Measurements from ENCODE around the gene CASKIN1. TPM values are rescaled to one million over a fixed set of nuclear protein-coding genes. Genes with fewer than 3 reads are reported as not detected.
"Not testable (repeated sequence)": the region's sequence is repeated elsewhere in the genome, so short reads cannot be mapped to it uniquely, and the experiment has no call there.

CASKIN1 gene
- total RNA-seq, 1 experiment from 2014 or later: not detected

DNA sequence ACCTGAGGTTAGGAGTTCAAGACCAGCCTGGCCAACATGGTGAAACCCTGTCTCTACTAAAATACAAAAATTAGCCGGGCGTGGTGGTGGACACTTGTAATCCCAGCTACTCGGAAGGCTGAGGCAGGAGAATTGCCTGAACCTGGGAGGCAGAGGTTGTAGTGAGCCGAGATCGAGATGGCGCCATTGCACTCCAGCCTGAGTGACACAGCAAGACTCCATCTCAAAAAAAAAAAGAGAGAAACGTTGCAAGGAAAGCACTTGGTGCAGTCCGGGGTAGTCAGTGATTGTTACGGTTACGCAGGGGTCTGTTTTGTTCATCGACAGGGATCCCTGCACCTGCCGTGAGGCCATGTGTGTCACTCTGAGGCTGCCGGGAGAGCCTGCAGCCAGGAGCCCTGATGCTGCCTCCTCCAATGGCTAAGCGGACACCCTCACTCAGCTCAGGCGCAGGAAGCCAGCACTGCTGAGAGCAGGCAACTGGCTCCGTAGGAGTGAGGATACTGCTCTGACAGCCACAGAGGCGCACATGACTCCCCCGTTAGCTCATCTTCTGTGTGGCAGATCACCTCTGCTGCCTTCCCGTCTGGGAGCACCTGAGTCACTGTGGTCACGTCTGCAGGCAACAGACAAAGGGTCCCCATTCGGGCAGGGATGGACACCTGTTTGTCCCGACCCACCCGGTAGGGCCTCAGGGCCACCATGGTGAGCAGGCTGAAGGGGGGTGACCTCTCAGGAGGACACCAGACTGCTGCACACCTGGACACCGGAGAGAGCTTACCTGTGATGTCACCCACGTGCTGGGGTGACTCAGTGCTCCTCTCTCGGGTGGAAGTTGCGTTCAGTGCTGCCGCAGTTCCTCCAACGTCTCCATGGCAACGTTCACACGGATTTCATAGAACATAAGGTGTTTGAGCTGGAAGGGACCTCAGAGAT is 53.2 kb downstream of the CASKIN1 start:
- peak; percentile 16 for DNase-seq (ENCODE audit: low read depth)

DNA sequence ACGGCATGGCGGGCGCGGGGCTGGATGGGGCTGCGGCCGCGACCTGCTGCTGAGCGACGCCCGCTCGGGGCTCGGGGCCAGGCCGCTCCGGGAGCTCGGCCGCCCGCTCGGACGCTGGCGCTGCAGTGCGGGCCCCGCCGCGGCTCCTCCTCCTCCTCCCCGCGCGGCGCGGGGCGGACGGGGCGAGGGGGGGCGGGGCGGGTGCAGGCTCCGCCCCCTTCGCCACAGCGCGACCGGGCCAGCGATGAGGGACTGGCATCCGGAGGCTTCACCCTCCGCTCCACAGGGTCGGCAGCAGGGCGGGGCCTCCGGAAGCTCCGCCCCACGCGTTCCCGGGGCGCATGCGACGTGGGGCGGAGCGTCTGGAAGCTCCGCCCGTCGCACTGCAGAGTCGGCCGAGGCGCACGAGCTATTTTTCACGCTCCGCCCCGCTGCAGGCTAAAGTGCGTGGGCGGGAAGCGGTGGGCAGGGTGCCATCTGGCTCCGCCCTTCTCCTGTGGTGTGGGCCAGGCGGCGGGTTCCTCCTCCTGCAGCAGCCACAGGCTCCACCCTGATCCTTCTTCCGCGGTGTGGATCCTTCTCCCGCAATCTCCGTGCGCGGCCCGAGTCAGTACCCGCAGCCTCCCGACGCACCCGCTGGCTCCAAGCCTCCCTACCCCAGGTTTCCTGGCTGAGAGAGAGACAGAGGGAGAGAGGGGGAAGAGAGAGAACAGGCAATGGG is 60.5 kb downstream of the CASKIN1 start, which contains the start of gene PKD1:
Gene PKD1, minus strand, starts transcription at position 129 of the 721 bp plus-strand sequence. CDS start 209 bp downstream, outside the sequence.
- DNase-seq (ENCODE audit: low read depth): peak; percentile 83

DNA sequence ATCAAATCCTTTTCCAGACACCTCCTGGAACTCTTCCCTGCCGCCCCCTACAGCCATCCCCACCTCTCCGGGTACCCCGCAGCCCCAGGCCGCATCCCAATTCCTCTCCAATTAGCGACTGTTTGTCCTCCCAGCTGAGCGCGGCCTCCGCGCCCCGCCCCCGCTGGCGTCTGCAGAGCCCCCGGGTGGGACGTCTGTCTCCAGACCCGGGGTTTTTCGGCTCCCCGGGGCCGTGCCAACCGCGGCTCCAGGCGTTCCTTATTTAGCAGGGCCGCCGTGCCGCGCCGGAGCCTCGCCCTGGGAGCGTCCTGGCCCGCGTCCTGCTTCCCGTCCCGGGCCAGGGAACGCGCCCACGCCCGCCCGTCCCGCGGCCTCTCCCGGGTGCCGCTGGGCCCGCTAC is 61.3 kb downstream of the CASKIN1 start:
- not testable (repeated sequence) for DNase-seq (ENCODE audit: low read depth)

DNA sequence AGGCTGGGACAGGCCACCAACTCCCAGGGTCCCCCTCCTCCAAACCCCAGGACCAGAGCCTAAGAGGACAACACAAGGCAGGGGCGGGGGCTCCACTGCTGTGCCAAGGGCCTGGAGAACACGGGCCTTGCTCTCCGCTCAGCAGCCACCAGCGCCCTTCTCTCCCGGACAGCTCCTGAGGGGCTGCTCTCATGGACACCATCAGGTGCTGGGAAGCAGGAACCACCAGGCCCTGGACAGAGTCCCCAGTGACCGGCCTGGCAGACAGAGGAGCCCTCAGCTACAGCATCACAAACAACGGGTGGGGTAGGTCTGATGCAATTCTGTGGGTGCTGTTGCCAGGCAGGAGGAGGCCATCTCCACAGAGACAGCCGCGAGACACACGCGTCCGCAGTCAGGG is 62.6 kb downstream of the CASKIN1 start:
- not testable (repeated sequence) for DNase-seq (ENCODE audit: low read depth)

DNA sequence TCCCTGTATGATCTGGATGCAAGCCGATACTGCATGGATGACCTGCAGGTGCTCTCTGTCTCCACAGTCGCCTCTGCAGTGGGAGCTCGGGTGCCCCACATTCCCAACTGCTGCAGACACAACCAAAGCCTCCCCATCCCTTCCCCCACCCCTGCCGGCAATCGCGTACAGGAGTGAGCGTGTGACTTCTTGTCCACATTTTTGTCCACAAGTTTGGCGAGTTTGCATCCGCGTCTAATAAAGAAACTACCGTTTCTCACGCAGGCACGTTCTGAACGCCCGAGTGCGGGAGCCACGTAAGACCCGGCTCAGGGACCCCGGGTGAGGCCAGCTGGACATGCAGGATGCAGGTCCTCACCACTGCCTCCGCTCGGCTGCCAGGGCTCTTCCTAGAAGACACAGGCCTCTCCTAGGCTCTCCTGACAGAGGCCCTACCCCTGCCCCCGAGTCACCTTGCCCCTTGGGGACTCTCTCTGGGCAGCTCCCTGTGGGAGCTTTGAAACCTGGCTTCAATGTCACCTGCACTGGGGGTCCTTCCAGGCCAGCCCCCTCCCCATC is 66.4 kb downstream of the CASKIN1 start:
- peak; percentile 56 for DNase-seq (ENCODE audit: low read depth)

DNA sequence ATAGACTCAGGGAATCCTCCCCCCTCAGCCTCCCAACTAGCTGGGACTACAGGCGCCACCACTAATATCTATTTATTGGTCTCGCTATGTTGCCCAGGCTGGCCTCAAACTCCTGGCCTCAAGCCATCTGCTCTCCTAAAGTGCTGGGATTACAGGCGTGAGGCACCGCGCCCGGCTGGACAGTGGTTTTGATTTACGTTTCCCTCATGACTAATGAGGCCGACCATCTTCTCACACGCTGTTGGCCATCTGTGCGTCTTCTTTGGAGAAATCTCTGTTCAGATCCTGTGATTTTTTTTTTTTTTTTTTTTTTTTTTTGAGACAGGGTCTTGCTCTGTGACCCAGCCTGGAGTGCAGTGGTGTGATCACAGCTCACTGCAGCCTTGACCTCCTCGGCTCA is 67.2 kb downstream of the CASKIN1 start:
- DNase-seq (ENCODE audit: low read depth): peak; percentile 87

DNA sequence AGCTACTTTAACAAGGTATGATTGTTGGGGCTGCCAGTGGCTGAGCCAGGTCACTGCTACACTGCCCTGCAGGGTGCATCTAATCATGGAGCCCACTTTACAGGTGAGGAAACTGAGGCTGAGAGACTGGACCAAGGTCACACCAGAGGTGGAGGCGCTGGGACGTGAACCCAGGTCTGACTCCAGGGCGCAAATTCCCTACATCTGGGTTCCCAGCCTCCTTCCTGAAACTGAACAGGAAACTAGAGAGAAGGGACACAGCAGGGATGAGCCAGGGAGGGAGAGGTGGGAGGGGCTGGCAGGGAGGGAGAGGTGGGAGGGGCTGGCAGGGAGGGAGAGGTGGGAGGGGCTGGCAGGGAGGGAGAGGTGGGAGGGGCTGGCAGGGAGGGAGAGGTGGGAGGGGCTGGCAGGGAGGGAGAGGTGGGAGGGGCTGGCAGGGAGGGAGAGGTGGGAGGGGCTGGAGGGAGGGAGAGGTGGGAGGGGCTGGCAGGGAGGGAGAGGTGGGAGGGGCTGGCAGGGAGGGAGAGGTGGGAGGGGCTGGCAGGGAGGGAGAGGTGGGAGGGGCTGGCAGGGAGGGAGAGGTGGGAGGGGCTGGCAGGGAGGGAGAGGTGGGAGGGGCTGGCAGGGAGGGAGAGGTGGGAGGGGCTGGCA is 68.7 kb downstream of the CASKIN1 start:
- DNase-seq (ENCODE audit: low read depth): peak; percentile 65

Other genes with a start within 250 kb of the CASKIN1 start
- gene RPL3L, start 241.9 kb downstream of the CASKIN1 start, total RNA-seq (2014; rRNA removed; shearing (Covaris generic)): not detected in 2 replicates
- gene NDUFB10, start 237.1 kb downstream of the CASKIN1 start, total RNA-seq (2014; rRNA removed; shearing (Covaris generic)): 209 and 290 TPM in 2 replicates
- 1,519 and 1,683 TPM in 2 replicates for gene RPS2, start 231.8 kb downstream of the CASKIN1 start, total RNA-seq (2014; rRNA removed; shearing (Covaris generic))
- gene RNF151, start 229.7 kb downstream of the CASKIN1 start, total RNA-seq (2014; rRNA removed; shearing (Covaris generic)): not detected in 2 replicates
- gene TBL3, start 224.6 kb downstream of the CASKIN1 start, total RNA-seq (2014; rRNA removed; shearing (Covaris generic)): 28.8 and 40.4 TPM in 2 replicates
- gene NOXO1, start 215.1 kb downstream of the CASKIN1 start, total RNA-seq (2014; rRNA removed; shearing (Covaris generic)): not detected in 2 replicates
- gene GFER, start 212.4 kb downstream of the CASKIN1 start, total RNA-seq (2014; rRNA removed; shearing (Covaris generic)): 6.7 and 16.5 TPM in 2 replicates
- gene SYNGR3, start 206.6 kb downstream of the CASKIN1 start, total RNA-seq (2014; rRNA removed; shearing (Covaris generic)): 5.5 and 6.6 TPM in 2 replicates
- 9.7 and 13.6 TPM in 2 replicates for gene ZNF598, start 186.8 kb downstream of the CASKIN1 start, total RNA-seq (2014; rRNA removed; shearing (Covaris generic))
- gene NPW, start 176.8 kb downstream of the CASKIN1 start, total RNA-seq (2014; rRNA removed; shearing (Covaris generic)): 0.20 and 0.24 TPM in 2 replicates
- gene NHERF2, start 169.7 kb downstream of the CASKIN1 start, total RNA-seq (2014; rRNA removed; shearing (Covaris generic)): 49.0 and 51.1 TPM in 2 replicates
- gene NTHL1, start 148.8 kb downstream of the CASKIN1 start, total RNA-seq (2014; rRNA removed; shearing (Covaris generic)): 24.8 and 48.2 TPM in 2 replicates
- 19.0 and 19.5 TPM in 2 replicates for gene TSC2, start 148.6 kb downstream of the CASKIN1 start, total RNA-seq (2014; rRNA removed; shearing (Covaris generic))
- gene PKD1, start 60.7 kb downstream of the CASKIN1 start, total RNA-seq (2014; rRNA removed; shearing (Covaris generic)): 19.1 and 29.9 TPM in 2 replicates
- 0.20 and 0.72 TPM in 2 replicates for gene RAB26, start 48.0 kb downstream of the CASKIN1 start, total RNA-seq (2014; rRNA removed; shearing (Covaris generic))
- 47.7 and 57.2 TPM in 2 replicates for gene TRAF7, start 40.8 kb downstream of the CASKIN1 start, total RNA-seq (2014; rRNA removed; shearing (Covaris generic))
- gene MLST8, start 8.8 kb upstream of the CASKIN1 start, total RNA-seq (2014; rRNA removed; shearing (Covaris generic)): 19.9 and 23.4 TPM in 2 replicates
- gene BRICD5, start 14.3 kb upstream of the CASKIN1 start, total RNA-seq (2014; rRNA removed; shearing (Covaris generic)): 0.96 and 0.98 TPM in 2 replicates
- gene PGP, start 18.2 kb upstream of the CASKIN1 start, total RNA-seq (2014; rRNA removed; shearing (Covaris generic)): 14.1 and 21.0 TPM in 2 replicates
- gene E4F1, start 27.0 kb upstream of the CASKIN1 start, total RNA-seq (2014; rRNA removed; shearing (Covaris generic)): 10.5 and 14.0 TPM in 2 replicates
- gene DNASE1L2, start 39.8 kb upstream of the CASKIN1 start, total RNA-seq (2014; rRNA removed; shearing (Covaris generic)): 0.39 and 0.60 TPM in 2 replicates
- gene ECI1, start 55.0 kb upstream of the CASKIN1 start, total RNA-seq (2014; rRNA removed; shearing (Covaris generic)): 36.5 and 45.3 TPM in 2 replicates
- gene RNPS1, start 71.5 kb upstream of the CASKIN1 start, total RNA-seq (2014; rRNA removed; shearing (Covaris generic)): 148 and 155 TPM in 2 replicates
- 0.20 and 0.60 TPM in 2 replicates for gene ABCA3, start 144.1 kb upstream of the CASKIN1 start, total RNA-seq (2014; rRNA removed; shearing (Covaris generic))
- 37.4 and 38.3 TPM in 2 replicates for gene CCNF, start 232.8 kb upstream of the CASKIN1 start, total RNA-seq (2014; rRNA removed; shearing (Covaris generic))